ENCODE measurements around the gene RHEX.

The RHEX gene

GRCh38 chr1:206145771-206146290 is 92.9 kb downstream of the RHEX start:
- DNase-seq (ENCODE audit: low read depth), result no peak
- TF ChIP-seq, protein P1, sequence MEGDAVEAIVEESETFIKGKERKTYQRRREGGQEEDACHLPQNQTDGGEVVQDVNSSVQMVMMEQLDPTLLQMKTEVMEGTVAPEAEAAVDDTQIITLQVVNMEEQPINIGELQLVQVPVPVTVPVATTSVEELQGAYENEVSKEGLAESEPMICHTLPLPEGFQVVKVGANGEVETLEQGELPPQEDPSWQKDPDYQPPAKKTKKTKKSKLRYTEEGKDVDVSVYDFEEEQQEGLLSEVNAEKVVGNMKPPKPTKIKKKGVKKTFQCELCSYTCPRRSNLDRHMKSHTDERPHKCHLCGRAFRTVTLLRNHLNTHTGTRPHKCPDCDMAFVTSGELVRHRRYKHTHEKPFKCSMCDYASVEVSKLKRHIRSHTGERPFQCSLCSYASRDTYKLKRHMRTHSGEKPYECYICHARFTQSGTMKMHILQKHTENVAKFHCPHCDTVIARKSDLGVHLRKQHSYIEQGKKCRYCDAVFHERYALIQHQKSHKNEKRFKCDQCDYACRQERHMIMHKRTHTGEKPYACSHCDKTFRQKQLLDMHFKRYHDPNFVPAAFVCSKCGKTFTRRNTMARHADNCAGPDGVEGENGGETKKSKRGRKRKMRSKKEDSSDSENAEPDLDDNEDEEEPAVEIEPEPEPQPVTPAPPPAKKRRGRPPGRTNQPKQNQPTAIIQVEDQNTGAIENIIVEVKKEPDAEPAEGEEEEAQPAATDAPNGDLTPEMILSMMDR (IDR thresholded peaks at IDR 0.05; ENCODE audit: low read depth, low read length, missing control alignments), result no peak
- in situ Hi-C loops (cut with HindIII; ENCODE audit: low sequenced_read_pairs), result no loop called here
- H3K4me3 ChIP-seq (ENCODE audit: low read depth, low read length), result no peak overlapping the region

Data from astrocyte of the cerebellum (primary cell).